Left renal pelvis (tissue), 4 donors: ENCODE measurements around the gene ITPA. TPM values are rescaled to one million over a fixed set of nuclear protein-coding genes. Genes with fewer than 3 reads are reported as not detected.

Experiments
- DNase-seq, 4 donors: peaks; one replicate each; pipeline ENCODE4 v3.0.0-alpha.2; 2013; ENCODE audit warnings: low read depth in 4 of 4, low spot score in 3 of 4
- polyA plus RNA-seq, 4 donors: library from polyadenylated mRNA; unstranded; fragments of 120-200 nt; gene quantifications; one replicate each; pipeline ENCODE4 v1.2.1, GENCODE V29; 2013; ENCODE audit not compliant: insufficient read length in 4 of 4

ITPA gene
- 10 to 100 TPM; 39.4 to 79.6 (median 48.7) TPM for polyA plus RNA-seq

GRCh38 chr20:3209257-3209945 lies at the start of gene ITPA:
ITPA (plus strand) TSS chr20:3209498; CDS start chr20:3209552, 54 bp downstream.
- no peak for DNase-seq

GRCh38 chr20:3160418-3160817 lies 48.9 kb upstream of the ITPA start:
- no peak for DNase-seq

- no peak for DNase-seq
Observed at GRCh38 chr20:3161316-3162079, 47.8 kb upstream of the ITPA start.

GRCh38 chr20:3162080-3162611 lies 47.2 kb upstream of the ITPA start:
- peak in 2 of 4 donors; percentile 39 to 45 for DNase-seq

GRCh38 chr20:3163099-3164042 lies 45.9 kb upstream of the ITPA start:
- no peak for DNase-seq

GRCh38 chr20:3164043-3164762 lies 45.1 kb upstream of the ITPA start:
- no peak for DNase-seq

GRCh38 chr20:3164763-3165410 lies 44.4 kb upstream of the ITPA start:
- no peak for DNase-seq

GRCh38 chr20:3165473-3166337 lies 43.6 kb upstream of the ITPA start:
- DNase-seq = peak in 1 of 4 donors; percentile 22

- no peak for DNase-seq
Observed at GRCh38 chr20:3166338-3166912, 42.9 kb upstream of the ITPA start.

- no peak for DNase-seq
Observed at GRCh38 chr20:3166913-3167342, 42.4 kb upstream of the ITPA start.

GRCh38 chr20:3167738-3168078 lies 41.6 kb upstream of the ITPA start:
- no peak for DNase-seq

- peak in 2 of 4 donors; percentile 21 to 52 for DNase-seq
Observed at GRCh38 chr20:3168079-3168828, 41.0 kb upstream of the ITPA start.

GRCh38 chr20:3168829-3169590 lies 40.3 kb upstream of the ITPA start:
- no peak for DNase-seq

- DNase-seq = no peak
Observed at GRCh38 chr20:3171391-3172125, 37.7 kb upstream of the ITPA start.

GRCh38 chr20:3172126-3172932 lies 37.0 kb upstream of the ITPA start:
- DNase-seq = no peak
